ENCODE results near the gene ZFYVE28.

ZFYVE28 gene

GRCh38 chr4:2401610-2401983 lies 16.8 kb downstream of the ZFYVE28 start:
- no peak for DNase-seq (ENCODE audit: low read depth, low spot score)
- no peak for TF ChIP-seq CTCF (IDR thresholded peaks at IDR 0.05; ENCODE audit: insufficient read depth, low read length, missing control alignments)
- no peak overlapping the region; the same call in 1 of the 2 replicates for H3K4me3 ChIP-seq (ENCODE audit: low read depth, low read length)
- POLR2A ChIA-PET = interaction anchor here (1.7 kb wide), 1 partner anchor 11 kb away, joined by 6 read pairs; no protein-coding TSS in a partner anchor
- CTCF ChIA-PET = interaction anchor here (1.8 to 3.3 kb wide), 2 partner anchors 11 to 182 kb away, joined by 7 to 18 read pairs; no protein-coding TSS in a partner anchor

- TF ChIP-seq CTCF (IDR thresholded peaks at IDR 0.05; ENCODE audit: insufficient read depth, low read length, missing control alignments) = no peak
- POLR2A ChIA-PET = no interaction called here
- no peak for DNase-seq (ENCODE audit: low read depth, low spot score)
- CTCF ChIA-PET = interaction anchor here (1.8 to 3.3 kb wide), 2 partner anchors 12 to 181 kb away, joined by 7 to 18 read pairs; no protein-coding TSS in a partner anchor
- no peak overlapping the region for H3K4me3 ChIP-seq (ENCODE audit: low read depth, low read length)
These were observed 17.4 kb downstream of the ZFYVE28 start for GRCh38 chr4:2400841-2401609.

- no peak for TF ChIP-seq CTCF (IDR thresholded peaks at IDR 0.05; ENCODE audit: insufficient read depth, low read length, missing control alignments)
- ChIA-PET POLR2A (no interaction called here), CTCF (interaction anchor here (0.9 kb wide), 1 partner anchor 13 kb away, joined by 4 read pairs; no protein-coding TSS in a partner anchor)
These were observed 18.7 kb downstream of the ZFYVE28 start for GRCh38 chr4:2399631-2400190.

GRCh38 chr4:2399216-2399615 lies 19.2 kb downstream of the ZFYVE28 start:
- TF ChIP-seq CTCF (IDR thresholded peaks at IDR 0.05; ENCODE audit: insufficient read depth, low read length, missing control alignments) = no peak
- POLR2A ChIA-PET = no interaction called here
- no peak overlapping the region for H3K4me3 ChIP-seq (ENCODE audit: low read depth, low read length)
- CTCF ChIA-PET = interaction anchor here (0.9 kb wide), 1 partner anchor 13 kb away, joined by 4 read pairs; no protein-coding TSS in a partner anchor
- no peak for DNase-seq (ENCODE audit: low read depth, low spot score)

More at GRCh38 chr4:2399631-2400190, 18.7 kb downstream of the ZFYVE28 start:
- H3K4me3 ChIP-seq (ENCODE audit: low read depth, low read length) = no peak overlapping the region
- DNase-seq (ENCODE audit: low read depth, low spot score) = no peak

GRCh38 chr4:2397596-2398379 lies 20.7 kb downstream of the ZFYVE28 start:
- TF ChIP-seq CTCF (IDR thresholded peaks at IDR 0.05; ENCODE audit: insufficient read depth, low read length, missing control alignments) = no peak
- ChIA-PET POLR2A (no interaction called here), CTCF (no interaction called here)

More at GRCh38 chr4:2397596-2398379, 20.7 kb downstream of the ZFYVE28 start:
- DNase-seq (ENCODE audit: low read depth, low spot score) = no peak
- no peak overlapping the region for H3K4me3 ChIP-seq (ENCODE audit: low read depth, low read length)
